ENCODE measurements around the gene APCDD1L. TPM values are rescaled to one million over a fixed set of nuclear protein-coding genes. Genes with fewer than 3 reads are reported as not detected.

Gene APCDD1L
- total RNA-seq, 6 experiments from 2014 or later = 14.5 to 43.3 (median 34.9) TPM

GRCh38 chr20:58469616-58470015 is 45.6 kb downstream of the APCDD1L start:
- no peak for DNase-seq
- Mint-ChIP-seq H3K4me3 (no peak overlapping the region), H3K9me3 (no peaks in the 10 kb centered on the region), H3K4me1 (ENCODE audit: low read depth) (peaks cover 4% of the 10 kb centered on the region; the same call in 1 of the 2 replicates), H3K27ac (no peak overlapping the region), H3K27me3 (ENCODE audit: insufficient read depth) (no peaks in the 10 kb centered on the region; the same call in 1 of the 2 replicates), H3K36me3 (ENCODE audit: low read depth) (no peaks in the 10 kb centered on the region)
- no peak for TF ChIP-seq CTCF (IDR thresholded peaks at IDR 0.05)

DNA sequence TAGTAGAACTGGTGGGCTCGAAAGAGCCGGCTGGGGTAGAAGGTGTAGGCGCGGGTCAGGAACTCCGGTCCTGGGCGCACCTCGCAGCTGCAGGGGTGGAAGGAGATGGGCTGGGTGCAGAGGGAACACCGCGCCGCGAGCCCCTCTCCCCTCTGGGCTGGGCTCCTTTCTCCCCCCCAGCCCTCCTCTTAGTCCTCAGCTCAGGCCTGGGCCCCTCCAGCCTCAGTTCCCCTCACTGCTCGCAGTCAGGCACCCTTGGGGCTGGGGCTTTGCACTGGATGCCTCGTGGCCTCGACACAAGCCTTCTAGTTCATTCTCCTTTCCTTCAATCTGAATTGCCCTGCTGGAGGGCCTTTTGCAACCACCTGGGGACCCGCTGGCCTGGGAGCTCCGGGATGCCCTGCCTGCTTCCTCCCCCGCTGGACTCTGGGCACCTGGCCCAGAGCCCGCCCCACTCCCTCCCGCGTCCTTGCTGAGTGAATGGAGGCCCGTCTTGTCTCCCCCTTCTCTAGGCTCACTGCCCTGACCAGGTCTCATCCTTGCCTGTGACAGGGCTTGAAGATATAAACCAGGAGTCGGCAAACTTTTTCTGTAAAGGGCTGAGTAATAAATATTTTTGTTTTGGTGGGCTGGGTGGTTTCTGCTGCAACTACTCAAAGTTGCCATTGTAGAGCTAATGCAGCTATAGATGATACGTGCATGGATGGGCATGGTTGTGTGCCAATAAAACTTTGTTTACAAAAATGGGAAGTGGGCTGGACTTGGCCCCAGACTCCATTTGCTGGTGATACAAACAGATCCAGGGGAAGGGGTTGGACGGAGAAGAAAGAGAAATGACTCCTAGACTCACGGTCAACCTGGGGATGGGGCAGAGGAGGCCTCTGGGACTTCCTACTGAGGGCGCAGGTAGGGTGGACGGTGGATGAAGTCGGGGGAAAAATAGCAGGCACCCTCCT is 47.3 kb downstream of the APCDD1L start:
- no peaks in the 10 kb centered on the region for H3K9me3 Mint-ChIP-seq
- no peak for DNase-seq

GRCh38 chr20:58466729-58467571 is 48.2 kb downstream of the APCDD1L start:
- no peaks in the 10 kb centered on the region for H3K9me3 Mint-ChIP-seq

More for the DNA sequence above, 47.3 kb downstream of the APCDD1L start:
- Mint-ChIP-seq H3K36me3 (ENCODE audit: low read depth) (peaks cover 5% of the 10 kb centered on the region; the same call in 1 of the 2 replicates), H3K27ac (no peak overlapping the region), H3K27me3 (ENCODE audit: insufficient read depth) (peaks cover 4% of the 10 kb centered on the region), H3K4me3 (no peak overlapping the region), H3K4me1 (ENCODE audit: low read depth) (peaks cover 9% of the 10 kb centered on the region; the same call in 1 of the 2 replicates)
- TF ChIP-seq CTCF (IDR thresholded peaks at IDR 0.05) = no peak

GRCh38 chr20:58466095-58466708 is 49.0 kb downstream of the APCDD1L start:
- no peak overlapping the region for H3K4me3 Mint-ChIP-seq
- peaks cover 10% of the 10 kb centered on the region; the same call in 1 of the 2 replicates for H3K36me3 Mint-ChIP-seq (ENCODE audit: low read depth)
- H3K27me3 Mint-ChIP-seq (ENCODE audit: insufficient read depth) = peaks cover 4% of the 10 kb centered on the region
- DNase-seq = no peak
- H3K9me3 Mint-ChIP-seq = no peaks in the 10 kb centered on the region
- H3K4me1 Mint-ChIP-seq (ENCODE audit: low read depth) = peaks cover 15% of the 10 kb centered on the region; the same call in 1 of the 2 replicates
- TF ChIP-seq CTCF (IDR thresholded peaks at IDR 0.05) = no peak
- no peak overlapping the region for H3K27ac Mint-ChIP-seq

More at GRCh38 chr20:58466729-58467571, 48.2 kb downstream of the APCDD1L start:
- TF ChIP-seq CTCF (IDR thresholded peaks at IDR 0.05) = no peak
- peaks cover 10% of the 10 kb centered on the region; the same call in 1 of the 2 replicates for H3K4me1 Mint-ChIP-seq (ENCODE audit: low read depth)
- peaks cover 8% of the 10 kb centered on the region; the same call in 1 of the 2 replicates for H3K36me3 Mint-ChIP-seq (ENCODE audit: low read depth)
- peaks cover 4% of the 10 kb centered on the region for H3K27me3 Mint-ChIP-seq (ENCODE audit: insufficient read depth)
- no peak overlapping the region for H3K4me3 Mint-ChIP-seq
- H3K27ac Mint-ChIP-seq = no peak overlapping the region
- DNase-seq = no peak

DNA sequence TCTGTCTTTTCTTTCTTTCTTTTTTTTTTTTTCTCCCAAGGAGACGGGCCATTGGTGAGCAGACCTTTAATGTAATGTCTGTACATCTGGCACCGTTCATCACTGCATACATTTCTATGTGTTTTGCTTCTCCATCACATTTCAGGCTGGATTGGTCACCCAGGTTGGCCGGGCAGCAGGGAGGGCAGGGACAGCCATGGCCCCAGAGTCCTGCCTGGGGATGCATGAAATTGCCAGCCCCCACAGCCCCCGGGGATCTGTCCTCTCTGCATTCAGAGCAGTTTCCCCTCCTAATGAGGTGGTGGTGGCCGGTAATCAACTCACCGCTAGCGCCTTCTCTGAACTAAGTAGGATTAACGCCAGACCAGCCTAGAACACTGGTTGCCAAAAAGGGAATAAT is 50.4 kb downstream of the APCDD1L start:
- peaks cover 10% of the 10 kb centered on the region; the same call in 1 of the 2 replicates for H3K36me3 Mint-ChIP-seq (ENCODE audit: low read depth)
- TF ChIP-seq CTCF (IDR thresholded peaks at IDR 0.05) = no peak
- H3K9me3 Mint-ChIP-seq = no peaks in the 10 kb centered on the region
- H3K27me3 Mint-ChIP-seq (ENCODE audit: insufficient read depth) = peaks cover 4% of the 10 kb centered on the region
- peaks cover 15% of the 10 kb centered on the region; the same call in 1 of the 2 replicates for H3K4me1 Mint-ChIP-seq (ENCODE audit: low read depth)
- no peak for DNase-seq
- no peak overlapping the region for H3K27ac Mint-ChIP-seq
- no peak overlapping the region for H3K4me3 Mint-ChIP-seq
